Stomach (tissue), 4 donors: ENCODE measurements around the gene WWP2.

Experiments used
- CTCF ChIP-seq, 7 experiments: fragments of 450-650 bp in 4 of 7; fragments of 200-600 bp in 3 of 7; sonication (generic) in 3 of 7; IDR thresholded peaks; one replicate each; pipeline ENCODE4 v1.5.1; 2016 to 2019; ENCODE audit warnings: antibody characterized with exemption in 7 of 7, control low read depth in 2 of 7, mild to moderate bottlenecking in 1 of 7
- POLR2A ChIP-seq, 4 donors: fragments of 450-650 bp; IDR thresholded peaks; one replicate each; pipeline ENCODE4 v1.6.1; 2016; ENCODE audit warnings: antibody characterized with exemption in 4 of 4, control low read depth in 2 of 4, mild to moderate bottlenecking in 1 of 4, moderate library complexity in 1 of 4

- TF ChIP-seq CTCF (IDR thresholded peaks at IDR 0.05), result no peak
- no peak for TF ChIP-seq POLR2A (IDR thresholded peaks at IDR 0.05)
Measured at GRCh38 chr16:69773260-69773947, 11.3 kb downstream of the WWP2 start.
